Limb (tissue), 2 donors: Measurements from ENCODE around the gene EPAS1.
A peak's percentile ranks its signal among the peaks of the same experiment; 100 is the strongest.

Experiments
- DNase-seq, 2 donors: peaks; one replicate each; pipeline ENCODE4 v3.0.0-alpha.2; 2016; ENCODE audit errors: extremely low spot score in 2 of 2

Gene EPAS1

GRCh38 chr2:46273225-46273863, 23.9 kb upstream of the EPAS1 start:
- DNase-seq = no peak

DNA sequence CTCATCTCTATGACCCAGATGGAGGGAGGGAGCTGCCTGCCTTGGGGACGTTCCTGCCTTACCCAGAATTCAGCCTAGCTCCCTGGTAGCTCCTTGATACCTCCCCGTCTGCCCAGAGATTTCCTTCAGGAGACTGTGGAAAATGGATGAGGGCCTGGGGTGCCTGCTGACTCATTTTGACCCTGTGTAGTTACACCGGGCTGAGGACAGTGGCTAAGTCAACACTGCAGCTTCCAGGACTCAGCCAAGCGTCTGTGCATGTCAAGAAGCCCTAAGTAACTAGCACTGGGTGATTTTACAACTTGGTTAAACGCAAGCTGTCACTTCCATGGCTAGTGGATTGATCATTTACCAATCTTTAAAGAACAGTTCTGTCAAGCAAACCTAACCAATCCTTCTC, 23.3 kb upstream of the EPAS1 start:
- no peak for DNase-seq

GRCh38 chr2:46274586-46274985, 22.6 kb upstream of the EPAS1 start:
- no peak for DNase-seq

GRCh38 chr2:46275995-46276394, 21.2 kb upstream of the EPAS1 start:
- DNase-seq = peak; percentile 47 to 68

- no peak for DNase-seq
These were observed 20.6 kb upstream of the EPAS1 start for GRCh38 chr2:46276642-46277041.

- DNase-seq = no peak
These were observed 19.6 kb upstream of the EPAS1 start for GRCh38 chr2:46277431-46278190.

DNA sequence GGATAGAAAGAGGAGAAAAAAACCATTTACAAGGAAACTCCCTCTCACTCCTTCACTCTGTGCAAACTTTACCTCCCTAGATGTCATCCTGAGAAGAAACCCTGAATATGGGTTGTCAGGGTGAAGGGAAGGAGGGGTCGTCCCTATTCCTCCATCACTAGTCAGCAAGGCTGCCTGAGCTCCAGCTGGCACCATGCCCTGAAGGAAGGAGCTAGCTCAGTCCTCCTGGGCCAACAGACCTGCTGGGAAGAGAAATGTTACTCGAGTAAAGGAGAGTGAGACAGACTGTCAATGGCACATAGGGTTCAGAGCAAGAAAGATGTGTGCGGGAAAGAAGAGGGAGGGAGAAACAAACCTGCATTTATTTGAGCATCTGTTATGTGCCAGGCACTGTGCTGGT, 18.3 kb upstream of the EPAS1 start:
- no peak for DNase-seq

- DNase-seq = no peak
These were observed 15.3 kb upstream of the EPAS1 start for GRCh38 chr2:46281939-46282338.

- no peak for DNase-seq
These were observed 13.5 kb upstream of the EPAS1 start for GRCh38 chr2:46283693-46284092.

GRCh38 chr2:46284260-46284659, 12.9 kb upstream of the EPAS1 start:
- no peak for DNase-seq

GRCh38 chr2:46284796-46285195, 12.4 kb upstream of the EPAS1 start:
- DNase-seq = no peak

GRCh38 chr2:46286715-46287114, 10.5 kb upstream of the EPAS1 start:
- no peak for DNase-seq

DNA sequence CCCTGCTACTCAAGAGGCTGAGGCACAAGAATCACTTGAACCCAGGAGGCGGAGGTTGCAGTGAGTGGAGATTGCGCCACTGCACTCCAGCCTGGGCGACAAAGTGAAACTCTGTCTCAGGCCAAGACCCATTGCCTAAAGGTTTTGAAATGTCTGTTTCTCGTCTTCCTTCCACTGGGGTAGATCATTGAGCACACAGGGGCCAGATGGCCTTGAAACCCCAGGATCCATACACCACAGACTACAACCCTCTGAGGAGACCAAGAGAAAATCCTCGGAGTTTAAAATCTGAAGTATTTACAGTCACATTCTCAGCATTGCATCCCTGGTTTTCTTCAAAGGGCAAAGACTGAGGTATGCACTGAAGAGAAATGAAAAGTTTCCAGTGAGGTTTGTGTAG, 7.1 kb upstream of the EPAS1 start:
- no peak for DNase-seq

- DNase-seq = no peak
These were observed 3.7 kb upstream of the EPAS1 start for GRCh38 chr2:46293466-46293865.

GRCh38 chr2:46294176-46294836, 2.9 kb upstream of the EPAS1 start:
- DNase-seq = no peak

DNA sequence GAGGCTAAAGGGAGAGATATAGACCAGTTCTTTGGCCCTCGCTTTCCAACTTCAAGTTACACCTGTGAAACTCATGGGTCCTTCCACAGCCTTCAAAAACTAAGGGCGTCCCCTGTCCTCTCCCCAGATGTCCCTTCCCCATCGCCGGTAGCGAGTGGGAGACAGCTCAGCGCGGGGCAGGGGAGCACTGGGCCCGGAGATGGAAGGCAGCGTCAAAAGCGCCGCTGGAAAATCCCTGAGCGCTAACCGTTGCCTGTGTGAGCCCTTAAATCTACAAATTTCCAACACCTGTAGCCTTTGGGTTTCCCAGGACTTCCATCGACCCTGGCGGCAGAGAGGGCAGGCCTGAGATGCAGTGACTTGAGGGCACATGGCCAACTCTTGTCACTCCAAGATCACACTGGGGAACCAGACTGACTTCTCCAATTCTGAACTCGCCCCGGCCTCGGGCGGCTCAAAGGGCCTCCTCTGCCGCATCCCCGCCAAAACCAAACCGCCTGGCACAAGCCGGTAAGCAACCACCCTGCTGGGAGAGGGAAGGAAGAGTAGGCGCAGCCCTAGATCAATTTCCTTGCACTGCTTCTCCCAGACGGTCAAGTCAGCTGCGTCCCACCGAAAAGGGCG, 879 bp upstream of the EPAS1 start:
- DNase-seq = peak in 1 of 2 donors; percentile 40

DNA sequence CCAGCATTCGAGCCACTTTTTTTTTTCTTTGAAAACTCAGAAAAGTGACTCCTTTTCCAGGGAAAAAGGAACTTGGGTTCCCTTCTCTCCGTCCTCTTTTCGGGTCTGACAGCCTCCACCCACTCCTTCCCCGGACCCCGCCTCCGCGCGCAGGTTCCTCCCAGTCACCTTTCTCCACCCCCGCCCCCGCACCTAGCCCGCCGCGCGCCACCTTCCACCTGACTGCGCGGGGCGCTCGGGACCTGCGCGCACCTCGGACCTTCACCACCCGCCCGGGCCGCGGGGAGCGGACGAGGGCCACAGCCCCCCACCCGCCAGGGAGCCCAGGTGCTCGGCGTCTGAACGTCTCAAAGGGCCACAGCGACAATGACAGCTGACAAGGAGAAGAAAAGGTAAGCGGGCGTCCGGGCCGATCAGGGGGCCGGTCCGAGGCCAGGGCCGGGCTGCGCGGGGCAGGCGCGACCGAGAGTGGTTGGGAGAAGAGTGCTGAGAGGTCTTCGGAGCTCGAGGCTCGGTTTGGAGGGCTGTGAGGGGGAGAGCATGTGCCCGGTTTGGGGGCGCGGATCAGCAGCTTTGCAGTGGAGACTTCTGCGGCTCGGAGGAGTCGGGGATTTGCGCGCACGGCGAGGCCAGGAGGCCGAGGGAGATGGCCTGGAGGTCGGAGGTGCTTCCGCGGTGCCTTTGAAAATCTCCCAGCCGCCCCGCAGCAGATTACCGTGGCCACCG, 502 bp downstream of the EPAS1 start:
- DNase-seq = peak in 1 of 2 donors; percentile 62

DNA sequence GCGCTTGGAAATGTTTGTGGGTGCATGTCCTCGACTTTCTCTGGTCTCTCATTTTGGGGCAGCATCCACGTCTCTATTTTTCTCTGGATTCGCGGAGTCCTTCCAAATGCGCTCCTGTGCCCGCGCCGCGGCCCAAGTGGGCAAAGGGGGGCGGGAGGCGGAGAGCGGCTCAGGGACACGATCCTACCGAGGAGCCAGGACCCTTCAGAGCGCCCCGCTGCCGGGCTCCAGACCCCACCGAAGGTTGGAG, 990 bp downstream of the EPAS1 start:
- DNase-seq = no peak

DNA sequence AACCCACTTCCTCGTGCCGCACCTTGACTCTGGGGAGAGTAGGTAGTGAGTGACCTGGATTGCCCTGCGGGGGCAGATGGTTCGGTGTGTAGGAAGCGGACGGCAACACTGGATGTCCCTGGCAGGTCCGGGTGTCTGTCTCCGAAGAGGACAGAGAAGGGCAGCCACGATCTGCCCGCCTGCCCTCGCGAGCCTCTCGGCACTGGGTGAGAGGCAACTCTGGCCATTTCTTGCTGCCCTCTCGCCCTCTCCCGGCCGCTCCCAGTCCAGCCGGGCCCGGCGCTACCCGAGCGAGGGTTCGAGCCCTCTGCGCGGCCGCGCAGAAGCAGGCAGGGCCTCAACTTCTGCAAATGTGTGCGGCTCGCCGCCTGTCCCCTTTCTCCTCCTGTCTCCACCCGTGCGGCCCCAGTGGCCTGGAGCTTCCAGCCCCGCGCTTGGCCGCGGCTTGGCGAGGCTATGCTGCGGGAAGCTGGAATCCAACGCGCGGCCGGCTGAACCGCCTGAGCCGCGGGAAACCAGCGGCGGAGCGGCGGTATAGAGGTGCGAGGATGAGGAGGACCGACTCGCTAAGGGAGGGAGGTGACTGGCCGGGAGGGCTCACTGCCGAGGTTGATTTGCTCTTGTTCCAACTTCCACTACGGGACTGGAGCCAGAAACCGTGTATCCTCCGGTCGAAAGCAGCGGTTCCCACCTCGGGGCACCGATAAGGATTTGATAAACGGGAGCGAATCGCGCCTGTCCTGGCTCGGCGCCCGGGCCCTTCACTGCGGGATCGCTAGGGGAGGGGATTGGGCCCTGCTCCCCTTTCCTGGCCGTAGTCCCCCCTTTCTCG, 1.5 kb downstream of the EPAS1 start:
- DNase-seq = peak in 1 of 2 donors; percentile 60

DNA sequence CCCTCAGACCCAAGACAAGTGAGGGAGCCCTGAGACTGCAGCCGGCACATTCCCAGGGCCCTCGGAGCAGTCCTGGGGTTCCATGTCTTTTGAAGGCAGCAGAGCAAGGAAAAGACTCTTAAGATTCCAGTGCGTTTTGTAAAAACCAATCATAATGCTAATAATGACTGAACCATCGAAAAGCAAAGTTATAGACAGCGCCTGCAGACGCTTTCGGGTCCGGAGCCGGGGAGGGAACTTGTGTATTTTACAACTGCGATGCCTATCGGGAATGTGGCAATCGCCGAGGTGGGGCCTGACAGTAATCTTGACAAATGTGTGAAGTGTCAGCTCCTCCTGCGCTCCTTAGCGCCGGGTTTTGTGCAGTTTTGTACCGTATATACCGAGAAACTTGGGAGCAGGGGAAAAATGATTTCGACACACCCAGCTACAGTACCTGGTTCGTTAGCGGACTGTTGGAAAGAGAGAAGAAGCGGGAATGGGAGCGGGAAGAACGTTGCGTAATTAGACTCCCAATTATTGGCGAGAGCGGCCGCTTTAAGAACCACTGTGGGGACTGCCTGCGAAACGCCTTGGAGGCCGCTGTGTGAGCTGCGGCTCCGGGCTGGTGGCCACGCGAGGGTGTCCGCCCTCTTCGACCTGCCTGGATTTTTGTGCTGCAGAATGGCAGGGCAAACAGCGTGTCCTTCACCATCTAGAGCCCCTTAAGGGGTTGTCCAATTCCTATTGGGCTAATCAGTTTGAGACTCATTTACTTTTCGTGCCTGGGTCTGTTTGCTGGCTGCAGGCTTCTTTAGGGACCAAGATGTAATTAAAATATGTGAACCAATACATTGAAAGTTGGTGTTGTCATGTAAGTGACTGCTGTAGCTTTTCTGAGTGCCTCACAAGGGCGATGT, 2.4 kb downstream of the EPAS1 start:
- DNase-seq = peak in 1 of 2 donors; percentile 67
